Fibroblast of villous mesenchyme (primary cell): Measurements from ENCODE around the gene MUC4. TPM values are rescaled to one million over a fixed set of nuclear protein-coding genes. Genes with fewer than 3 reads are reported as not detected.
"Not testable (repeated sequence)": the region's sequence is repeated elsewhere in the genome, so short reads cannot be mapped to it uniquely, and the experiment has no call there.

Experiments used
- DNase-seq: peaks from one replicate; pipeline ENCODE4 v3.0.0-alpha.2; 2010; ENCODE audit warnings: low read depth
- H3K4me3 ChIP-seq: 2 replicates; pipeline ENCODE4 v1.5.1; 2011; ENCODE audit warnings: low read depth, mild to moderate bottlenecking, low read length
- total RNA-seq: library from RNA; depleted of rRNA; stranded (reverse); fragments of >200 nt; gene quantifications from 2 replicates; pipeline ENCODE4 v1.2.3, GENCODE V29; 2012
- TF ChIP-seq, protein P1 (sequence below): IDR thresholded peaks from 2 replicates; pipeline ENCODE4 v1.5.1; 2012; ENCODE audit warnings: low read depth, mild to moderate bottlenecking, low read length; ENCODE audit not compliant: insufficient read depth

Gene MUC4
- total RNA-seq, 1 donor: not detected

DNA sequence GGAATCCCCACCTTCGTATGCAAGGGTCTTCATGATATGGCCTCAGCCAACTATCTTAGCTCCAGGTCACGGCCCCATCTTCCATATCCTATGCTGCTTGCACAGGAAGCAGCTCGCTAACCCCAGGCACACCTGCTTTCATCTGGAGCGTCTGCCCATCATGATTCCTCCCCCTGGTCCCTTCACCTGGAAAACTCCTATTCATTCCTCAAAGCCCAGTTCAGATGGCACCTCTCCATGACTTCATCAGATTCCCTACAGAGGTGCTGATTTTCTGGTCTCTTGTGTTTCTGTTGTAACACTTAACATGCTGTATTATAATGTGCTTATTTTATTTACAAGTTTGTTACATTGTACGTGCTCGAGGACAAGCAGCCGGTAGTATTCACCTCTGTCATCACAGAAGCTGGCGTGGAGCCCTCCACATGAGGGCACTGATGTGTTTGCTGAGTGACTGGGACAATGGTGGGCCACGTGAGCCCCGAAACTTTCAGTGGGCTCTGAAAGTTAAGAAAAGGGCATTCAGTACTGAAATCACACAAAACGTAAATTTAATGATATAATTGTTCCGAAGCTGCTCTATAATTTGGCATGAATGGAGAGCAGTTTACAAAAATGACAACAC lies 74.8 kb downstream of the MUC4 start:
- DNase-seq: no peak
- TF ChIP-seq, protein P1, sequence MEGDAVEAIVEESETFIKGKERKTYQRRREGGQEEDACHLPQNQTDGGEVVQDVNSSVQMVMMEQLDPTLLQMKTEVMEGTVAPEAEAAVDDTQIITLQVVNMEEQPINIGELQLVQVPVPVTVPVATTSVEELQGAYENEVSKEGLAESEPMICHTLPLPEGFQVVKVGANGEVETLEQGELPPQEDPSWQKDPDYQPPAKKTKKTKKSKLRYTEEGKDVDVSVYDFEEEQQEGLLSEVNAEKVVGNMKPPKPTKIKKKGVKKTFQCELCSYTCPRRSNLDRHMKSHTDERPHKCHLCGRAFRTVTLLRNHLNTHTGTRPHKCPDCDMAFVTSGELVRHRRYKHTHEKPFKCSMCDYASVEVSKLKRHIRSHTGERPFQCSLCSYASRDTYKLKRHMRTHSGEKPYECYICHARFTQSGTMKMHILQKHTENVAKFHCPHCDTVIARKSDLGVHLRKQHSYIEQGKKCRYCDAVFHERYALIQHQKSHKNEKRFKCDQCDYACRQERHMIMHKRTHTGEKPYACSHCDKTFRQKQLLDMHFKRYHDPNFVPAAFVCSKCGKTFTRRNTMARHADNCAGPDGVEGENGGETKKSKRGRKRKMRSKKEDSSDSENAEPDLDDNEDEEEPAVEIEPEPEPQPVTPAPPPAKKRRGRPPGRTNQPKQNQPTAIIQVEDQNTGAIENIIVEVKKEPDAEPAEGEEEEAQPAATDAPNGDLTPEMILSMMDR: no peak
- no peak overlapping the region for H3K4me3 ChIP-seq

DNA sequence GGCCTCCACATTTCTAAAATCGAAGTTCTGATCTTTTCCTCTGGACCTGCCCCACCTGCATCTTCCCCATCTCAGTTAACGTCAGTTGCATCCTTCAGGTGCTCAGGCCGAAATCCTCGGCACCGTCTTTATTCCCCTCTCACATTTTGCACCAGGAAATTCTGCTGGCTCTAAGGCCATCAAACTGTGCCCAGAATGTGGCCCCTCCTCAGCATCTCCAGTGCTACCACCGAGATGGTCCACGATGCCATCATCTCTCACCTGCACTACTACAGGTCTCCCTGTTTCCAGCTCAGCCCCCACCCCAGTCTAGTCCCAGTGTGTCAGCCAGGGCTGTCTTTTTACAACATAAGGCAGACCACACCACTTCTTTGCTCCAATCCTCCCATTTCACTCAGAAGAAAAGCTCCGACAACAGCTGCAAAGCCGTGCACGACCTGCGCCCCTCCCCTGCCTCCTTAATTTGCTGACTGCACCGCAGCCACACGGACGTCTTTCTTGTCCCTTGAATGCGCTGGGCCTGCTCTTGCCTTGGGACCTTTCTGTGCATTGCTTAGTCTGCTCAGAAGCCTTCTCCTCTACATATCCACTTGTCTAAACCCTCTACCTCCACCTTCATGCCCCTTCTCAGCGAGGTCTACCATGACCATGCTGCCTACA lies 76.6 kb downstream of the MUC4 start:
- no peak overlapping the region for H3K4me3 ChIP-seq
- no peak for DNase-seq
- TF ChIP-seq, protein P1: no peak

DNA sequence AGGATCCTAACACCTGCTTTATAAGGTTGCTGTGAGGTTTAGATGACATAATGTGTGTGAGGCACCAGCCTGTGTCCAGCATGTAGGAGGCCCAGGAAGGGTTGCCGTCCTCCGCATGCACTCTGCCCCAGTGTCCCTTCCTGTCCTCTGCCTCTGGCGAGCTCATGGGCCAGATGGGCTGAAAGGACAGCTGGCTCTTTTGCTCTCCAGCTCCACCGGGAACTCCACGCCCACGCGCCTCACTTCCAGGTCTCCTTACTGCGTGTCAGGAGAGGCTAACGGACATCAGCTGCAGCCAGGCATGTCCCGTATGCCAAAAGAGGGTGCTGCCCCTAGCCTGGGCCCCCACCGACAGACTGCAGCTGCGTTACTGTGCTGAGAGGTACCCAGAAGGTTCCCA lies 78.8 kb downstream of the MUC4 start:
- TF ChIP-seq, protein P1: no peak
- H3K4me3 ChIP-seq: no peak overlapping the region
- DNase-seq: no peak

DNA sequence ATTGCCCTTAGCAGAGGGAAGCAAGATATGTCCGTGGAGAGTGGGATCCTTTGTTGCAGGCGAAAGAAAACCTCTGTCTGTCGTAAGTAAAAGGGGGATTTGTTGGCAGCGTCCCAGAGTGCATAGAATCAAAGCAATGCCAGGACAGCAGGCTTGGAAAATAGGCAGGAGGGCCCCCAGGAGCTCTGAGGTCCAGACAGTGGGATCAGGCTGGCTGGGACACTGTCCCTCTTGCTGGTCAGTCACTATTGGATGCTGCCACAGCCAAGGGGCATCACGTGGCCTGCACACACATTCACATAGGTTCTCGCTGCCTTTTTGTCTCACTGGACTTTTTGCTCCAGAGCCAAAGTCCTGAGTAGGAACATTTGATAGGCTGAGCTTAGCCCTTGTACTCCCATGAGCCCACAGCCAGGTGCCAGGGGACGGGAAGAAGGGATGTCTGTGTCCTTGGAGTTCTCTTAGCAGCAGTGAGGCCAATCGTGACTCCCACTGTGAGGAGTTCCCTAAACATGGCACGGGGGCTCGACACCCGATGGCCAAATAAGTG lies 80.3 kb downstream of the MUC4 start:
- no peak for DNase-seq
- H3K4me3 ChIP-seq: no peak overlapping the region
- TF ChIP-seq, protein P1: no peak

DNA sequence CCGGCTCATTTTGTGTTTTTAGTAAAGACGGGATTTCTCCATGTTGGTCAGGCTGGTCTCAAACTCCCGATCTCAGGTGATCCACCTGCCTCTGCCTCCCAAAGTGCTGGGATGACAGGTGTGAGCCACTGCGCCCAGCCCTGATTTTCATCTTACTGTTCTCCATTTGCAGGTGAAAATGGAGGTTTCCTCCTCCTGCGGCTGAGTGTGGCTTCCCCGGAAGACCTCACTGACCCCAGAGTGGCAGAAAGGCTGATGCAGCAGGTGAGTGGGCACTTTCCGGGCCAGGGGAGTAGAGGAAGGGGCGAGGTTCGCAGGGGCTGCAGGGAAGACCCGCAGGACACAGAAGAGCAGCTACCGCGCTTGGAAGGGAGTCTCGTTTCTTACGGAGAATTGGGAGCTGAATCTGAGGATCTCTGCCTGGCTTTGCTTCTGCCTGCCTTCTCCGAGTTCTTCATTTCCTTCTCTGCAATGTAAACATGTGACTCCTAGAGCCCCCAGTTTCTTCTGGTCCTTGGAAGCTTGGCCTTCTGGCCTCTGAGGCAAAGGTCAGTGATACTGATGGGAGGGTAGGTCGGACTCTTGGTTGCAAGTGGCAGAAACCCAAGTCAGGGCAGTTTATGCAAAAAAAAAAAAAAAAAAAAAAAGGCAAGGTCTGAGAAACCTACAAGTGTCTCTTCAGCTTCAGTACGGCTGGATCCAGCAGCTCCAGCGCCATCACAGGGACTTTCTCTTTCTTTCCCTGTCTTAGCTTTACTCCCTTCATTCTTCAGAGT lies 82.1 kb downstream of the MUC4 start:
- TF ChIP-seq, protein P1: no peak
- no peak for DNase-seq
- no peak overlapping the region for H3K4me3 ChIP-seq

DNA sequence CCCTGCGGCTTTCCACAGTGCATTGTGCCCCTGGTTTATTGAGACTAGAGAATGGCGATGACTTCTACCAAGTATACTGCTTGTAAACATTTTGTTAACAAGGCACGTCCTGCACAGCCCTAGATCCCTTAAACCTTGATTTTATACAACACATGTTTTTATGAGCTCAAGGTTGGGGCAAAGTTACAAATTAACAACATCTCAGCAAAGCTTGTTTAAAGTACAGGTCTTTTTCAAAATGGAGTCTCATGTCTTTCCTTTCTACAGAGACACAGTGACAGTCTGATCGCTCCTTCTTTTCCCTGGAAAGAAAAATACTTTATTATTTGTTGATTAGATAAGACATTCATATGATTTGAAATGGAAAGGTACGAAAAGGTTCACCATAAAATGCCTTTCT lies 82.9 kb downstream of the MUC4 start:
- DNase-seq, H3K4me3 ChIP-seq: not testable (repeated sequence)

DNA sequence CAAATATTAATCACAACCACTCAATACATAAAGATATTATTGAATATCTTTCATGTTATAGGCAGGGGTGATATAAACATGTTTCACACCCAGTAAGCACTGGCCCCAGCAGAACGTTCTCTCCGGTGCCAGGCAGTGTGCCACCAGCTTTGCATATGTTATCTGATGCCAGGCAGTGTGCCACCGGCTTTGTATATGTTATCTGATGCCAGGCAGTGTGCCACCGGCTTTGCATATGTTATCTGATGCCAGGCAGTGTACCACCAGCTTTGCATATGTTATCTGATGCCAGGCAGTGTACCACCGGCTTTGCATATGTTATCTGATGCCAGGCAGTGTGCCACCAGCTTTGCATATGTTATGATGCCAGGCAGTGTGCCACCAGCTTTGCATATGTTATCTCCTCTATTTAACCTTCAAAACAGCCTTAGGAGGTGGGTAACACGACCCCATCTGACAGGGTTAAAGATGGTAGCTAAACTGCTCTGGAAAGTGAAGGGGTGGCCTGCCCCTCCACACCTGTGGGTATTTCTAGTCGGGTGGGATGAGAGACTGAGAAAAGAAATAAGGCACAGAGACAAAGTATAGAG lies 84.0 kb downstream of the MUC4 start:
- H3K4me3 ChIP-seq: no peak overlapping the region
- TF ChIP-seq, protein P1: no peak
- DNase-seq: no peak

DNA sequence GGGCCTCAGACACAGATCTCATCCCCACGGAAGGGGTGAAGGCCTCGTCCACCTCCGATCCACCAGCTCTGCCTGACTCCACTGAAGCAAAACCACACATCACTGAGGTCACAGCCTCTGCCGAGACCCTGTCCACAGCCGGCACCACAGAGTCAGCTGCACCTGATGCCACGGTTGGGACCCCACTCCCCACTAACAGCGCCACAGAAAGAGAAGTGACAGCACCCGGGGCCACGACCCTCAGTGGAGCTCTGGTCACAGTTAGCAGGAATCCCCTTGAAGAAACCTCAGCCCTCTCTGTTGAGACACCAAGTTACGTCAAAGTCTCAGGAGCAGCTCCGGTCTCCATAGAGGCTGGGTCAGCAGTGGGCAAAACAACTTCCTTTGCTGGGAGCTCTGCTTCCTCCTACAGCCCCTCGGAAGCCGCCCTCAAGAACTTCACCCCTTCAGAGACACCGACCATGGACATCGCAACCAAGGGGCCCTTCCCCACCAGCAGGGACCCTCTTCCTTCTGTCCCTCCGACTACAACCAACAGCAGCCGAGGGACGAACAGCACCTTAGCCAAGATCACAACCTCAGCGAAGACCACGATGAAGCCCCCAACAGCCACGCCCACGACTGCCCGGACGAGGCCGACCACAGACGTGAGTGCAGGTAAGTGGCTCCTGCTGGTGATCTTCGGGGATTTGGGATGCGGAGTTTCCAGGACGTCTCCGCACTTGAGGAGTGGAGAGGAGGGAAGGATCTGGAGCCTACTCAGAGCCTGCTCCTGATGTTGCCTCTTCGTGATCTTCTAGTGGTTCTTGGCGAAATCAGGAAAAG lies 85.6 kb downstream of the MUC4 start:
- DNase-seq, H3K4me3 ChIP-seq: not testable (repeated sequence)

DNA sequence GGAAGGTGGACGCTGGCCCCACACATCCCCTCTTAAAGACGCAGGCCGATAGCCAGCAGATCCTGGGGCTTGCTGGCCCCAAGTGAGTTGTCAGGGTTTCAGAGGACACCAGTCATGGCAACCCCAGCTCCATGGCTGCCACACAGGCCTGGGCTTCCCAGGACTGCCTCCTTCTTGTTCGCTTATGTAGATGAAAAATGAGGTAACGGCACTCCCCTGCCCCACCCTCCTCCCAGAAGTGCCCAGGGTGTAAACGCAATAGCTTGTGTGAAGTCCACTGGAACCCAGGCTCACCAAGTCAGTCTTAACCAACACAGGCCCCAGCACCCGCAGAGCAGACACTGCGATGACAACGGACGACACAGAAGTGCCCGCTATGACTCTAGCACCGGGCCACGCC lies 87.4 kb downstream of the MUC4 start:
- DNase-seq, H3K4me3 ChIP-seq: not testable (repeated sequence)
